LNCaP clone FGC (cell line): ENCODE results near the gene PORCN.

ENCODE experiments used
- DNase-seq: peaks from one replicate; pipeline ENCODE4 v3.0.0-alpha.2; 2011; ENCODE audit warnings: low read depth
- H3K4me3 ChIP-seq: 2 replicates; pipeline ENCODE4 v1.5.1; 2011; ENCODE audit warnings: mild to moderate bottlenecking, low read depth, low read length, control low read depth
- TF ChIP-seq, protein P1 (sequence below): IDR thresholded peaks from 2 replicates; pipeline ENCODE4 v1.5.1; 2012; ENCODE audit warnings: mild to moderate bottlenecking; ENCODE audit not compliant: control insufficient read depth, insufficient read depth; ENCODE audit errors: extremely low read depth

Gene PORCN

DNA sequence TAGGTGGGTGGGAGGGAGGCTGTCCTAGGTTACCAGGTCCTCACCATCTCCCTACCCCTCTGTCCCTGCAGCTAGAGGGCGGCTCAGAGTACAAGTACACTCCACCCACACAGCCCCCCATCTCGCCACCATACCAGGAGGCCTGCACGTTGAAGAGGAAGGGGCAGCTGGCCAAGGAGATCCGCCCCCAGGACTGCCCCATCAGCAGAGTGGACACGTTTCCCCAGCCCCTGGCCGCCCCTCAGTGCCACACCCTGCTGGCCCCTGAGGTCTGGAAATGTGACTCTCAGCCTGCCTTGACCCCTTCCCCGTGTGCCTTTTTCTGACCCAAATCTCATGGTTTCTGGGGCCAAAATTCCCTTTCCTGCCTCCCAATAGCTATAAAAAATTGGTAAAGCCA is 26.3 kb upstream of the PORCN start:
- TF ChIP-seq, protein P1, sequence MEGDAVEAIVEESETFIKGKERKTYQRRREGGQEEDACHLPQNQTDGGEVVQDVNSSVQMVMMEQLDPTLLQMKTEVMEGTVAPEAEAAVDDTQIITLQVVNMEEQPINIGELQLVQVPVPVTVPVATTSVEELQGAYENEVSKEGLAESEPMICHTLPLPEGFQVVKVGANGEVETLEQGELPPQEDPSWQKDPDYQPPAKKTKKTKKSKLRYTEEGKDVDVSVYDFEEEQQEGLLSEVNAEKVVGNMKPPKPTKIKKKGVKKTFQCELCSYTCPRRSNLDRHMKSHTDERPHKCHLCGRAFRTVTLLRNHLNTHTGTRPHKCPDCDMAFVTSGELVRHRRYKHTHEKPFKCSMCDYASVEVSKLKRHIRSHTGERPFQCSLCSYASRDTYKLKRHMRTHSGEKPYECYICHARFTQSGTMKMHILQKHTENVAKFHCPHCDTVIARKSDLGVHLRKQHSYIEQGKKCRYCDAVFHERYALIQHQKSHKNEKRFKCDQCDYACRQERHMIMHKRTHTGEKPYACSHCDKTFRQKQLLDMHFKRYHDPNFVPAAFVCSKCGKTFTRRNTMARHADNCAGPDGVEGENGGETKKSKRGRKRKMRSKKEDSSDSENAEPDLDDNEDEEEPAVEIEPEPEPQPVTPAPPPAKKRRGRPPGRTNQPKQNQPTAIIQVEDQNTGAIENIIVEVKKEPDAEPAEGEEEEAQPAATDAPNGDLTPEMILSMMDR: no peak
- DNase-seq: no peak
- H3K4me3 ChIP-seq: no peak overlapping the region

DNA sequence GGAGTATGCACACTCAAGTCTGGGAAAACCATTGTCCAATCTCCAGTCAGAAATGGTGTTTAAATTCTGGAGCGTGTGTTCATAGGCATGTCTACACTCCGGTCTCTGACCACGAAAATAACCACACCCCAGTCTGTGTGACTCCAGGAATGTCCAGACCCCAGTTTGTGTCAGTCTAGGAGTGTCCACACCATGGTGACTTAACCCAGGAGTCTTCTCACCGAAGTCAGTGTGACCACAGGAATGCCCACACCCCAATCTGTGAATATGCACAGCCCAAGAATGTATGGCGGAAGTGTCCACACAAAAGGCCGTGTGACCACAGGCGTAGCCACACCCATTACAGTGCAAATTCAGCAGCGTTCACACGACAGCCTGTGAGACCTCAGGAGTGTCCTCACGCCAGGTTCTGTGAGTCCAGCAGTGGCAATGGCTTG is 21.4 kb upstream of the PORCN start:
- no peak overlapping the region for H3K4me3 ChIP-seq
- no peak for DNase-seq
- TF ChIP-seq, protein P1: no peak

DNA sequence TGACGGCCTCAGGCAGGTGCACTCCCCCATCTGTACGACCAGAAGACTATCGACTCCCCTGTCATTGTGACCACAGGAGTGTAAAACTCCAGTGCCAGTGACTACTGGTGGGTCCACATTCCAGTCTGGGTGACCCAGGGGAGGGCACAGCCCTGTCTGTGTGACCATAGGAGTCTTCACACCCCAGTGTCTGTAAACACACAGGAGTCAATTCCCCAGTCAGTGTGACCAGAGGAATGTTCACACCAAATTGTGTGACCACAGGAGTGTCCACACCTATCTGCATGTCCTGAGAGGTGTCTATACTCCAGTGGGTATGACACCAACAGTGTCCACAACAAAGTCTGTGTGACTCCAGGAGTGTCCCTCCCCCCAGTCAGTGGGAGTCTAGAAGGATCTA is 20.8 kb upstream of the PORCN start:
- no peak overlapping the region for H3K4me3 ChIP-seq
- no peak for DNase-seq
- TF ChIP-seq, protein P1: no peak

DNA sequence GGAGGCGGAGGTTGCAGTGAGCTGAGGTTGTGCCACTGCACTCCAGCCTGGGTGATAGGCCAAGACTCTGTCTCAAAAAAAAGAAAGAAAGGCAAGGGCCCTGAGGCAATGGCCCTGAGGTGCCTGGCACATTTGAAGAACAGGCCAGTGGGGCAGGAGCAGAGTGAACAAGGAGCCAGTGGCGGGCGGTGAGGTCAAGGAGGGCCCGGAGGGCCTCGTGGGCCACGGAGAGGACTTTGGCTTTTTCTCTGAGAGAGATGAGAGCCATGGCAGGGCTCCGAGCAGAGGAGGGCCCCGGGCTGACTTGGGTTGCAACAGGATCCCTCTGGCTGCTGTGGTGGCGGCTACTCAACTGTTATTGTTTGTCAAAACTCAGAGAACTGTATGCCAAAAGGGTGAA is 19.5 kb upstream of the PORCN start:
- TF ChIP-seq, protein P1: no peak
- DNase-seq: no peak
- H3K4me3 ChIP-seq: no peak overlapping the region

DNA sequence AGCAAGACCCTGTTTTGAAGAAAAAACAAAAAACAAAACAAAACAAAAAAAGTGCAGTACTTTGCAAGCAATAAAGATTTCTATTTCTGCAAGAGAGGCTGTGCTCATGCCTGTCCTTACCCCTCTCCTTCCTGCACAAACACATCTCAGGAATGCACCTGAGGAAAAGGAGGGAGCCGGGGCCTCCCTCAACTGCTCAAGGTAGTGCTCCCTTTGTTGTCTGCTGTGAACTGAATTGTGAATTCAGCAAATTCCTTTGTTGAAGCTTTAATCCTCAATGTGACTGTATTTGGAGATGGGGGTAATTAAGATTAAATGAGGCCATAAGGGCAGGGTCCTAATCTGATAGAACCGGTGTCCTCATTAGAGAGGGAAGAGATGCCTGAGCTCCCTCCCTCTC is 18.9 kb upstream of the PORCN start:
- TF ChIP-seq, protein P1: no peak
- DNase-seq: no peak
- no peak overlapping the region for H3K4me3 ChIP-seq

DNA sequence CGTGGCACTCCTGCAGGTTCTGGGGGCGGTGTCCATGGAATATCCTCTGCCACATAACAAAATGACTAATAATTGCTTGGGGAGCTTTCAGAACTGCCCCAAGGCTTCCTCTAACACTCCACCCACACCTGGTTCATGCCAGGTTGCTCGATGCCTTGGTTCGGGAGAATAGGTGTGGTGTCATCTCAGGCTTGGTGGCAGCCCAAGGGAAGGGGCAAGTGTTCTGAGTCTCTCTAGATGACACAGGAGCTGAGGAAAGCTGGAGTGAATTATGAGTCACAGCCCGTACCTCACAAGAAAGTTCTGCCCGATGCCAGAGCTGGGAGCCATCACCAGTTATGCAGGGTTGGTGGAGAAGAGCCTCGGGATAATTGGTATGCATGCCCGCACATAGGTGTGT is 18.1 kb upstream of the PORCN start:
- TF ChIP-seq, protein P1: no peak
- DNase-seq: no peak
- no peak overlapping the region for H3K4me3 ChIP-seq

DNA sequence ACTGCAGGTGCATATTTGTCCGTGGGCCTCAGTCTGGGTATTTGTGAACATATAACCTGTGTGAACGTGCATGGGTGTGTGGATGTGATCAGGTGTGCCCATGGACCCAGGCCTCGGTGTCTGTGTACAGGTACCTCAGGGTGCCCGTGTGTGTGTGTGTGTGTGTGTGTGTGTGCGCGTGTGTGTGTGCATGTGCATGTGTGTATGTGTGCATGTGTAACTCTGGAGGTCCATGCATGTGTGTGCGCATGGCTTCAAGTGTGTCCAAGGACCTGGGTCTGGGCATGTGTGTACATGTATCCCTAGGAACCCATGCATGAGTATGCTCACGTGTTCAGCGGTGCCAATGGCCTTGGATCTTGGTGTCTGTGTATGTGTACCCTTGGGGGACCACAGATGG is 17.0 kb upstream of the PORCN start:
- TF ChIP-seq, protein P1: no peak
- no peak for DNase-seq

More for the DNA sequence above, 17.0 kb upstream of the PORCN start:
- no peak overlapping the region for H3K4me3 ChIP-seq
